Endothelial cell of umbilical vein (primary cell): ENCODE results near the gene CCDC183. TPM values are rescaled to one million over a fixed set of nuclear protein-coding genes. Genes with fewer than 3 reads are reported as not detected.

ENCODE experiments used
- BruUV-seq: library from RNA; stranded (reverse); fragments of 400-500 nt; replicated peaks from 2 replicates; lab custom pipeline; 2021; lab: Mats Ljungman, UMichigan
- CTCF ChIA-PET: fragments of 300-600, 350-600 bp; sonication (Branson Sonifier 250); formaldehyde crosslinking; loops from one replicate; lab custom pipeline; 2021; ENCODE audit warnings: antibody characterized with exemption, inconsistent platforms; lab: Charles Lee
- POLR2A ChIA-PET: fragments of 300-600, 350-600 bp; sonication (Branson Sonifier 250); formaldehyde crosslinking; loops from one replicate; lab custom pipeline; 2021; ENCODE audit warnings: antibody characterized with exemption, inconsistent platforms; lab: Charles Lee
- DNase-seq: peaks from one replicate; pipeline ENCODE4 v3.0.0-alpha.2; 2011; ENCODE audit warnings: low read depth, low spot score
- FAIRE-seq: peaks from 2 replicates; lab custom pipeline; 2011; peaks lifted over from hg19 to GRCh38; lab: Jason Lieb, UNC
- H2AFZ ChIP-seq: 2 replicates; pipeline ENCODE4 v1.6.0; 2012; ENCODE audit warnings: low read depth, low read length, control low read depth, inconsistent platforms
- H3K27ac ChIP-seq: 2 replicates; pipeline ENCODE4 v1.5.1; 2011; ENCODE audit warnings: low read depth, mild to moderate bottlenecking, control low read depth, low read length, moderate library complexity; ENCODE audit not compliant: insufficient read depth
- H3K27me3 ChIP-seq, 2 experiments: 2 replicates each; pipeline versions ENCODE4 v1.6.0 to v1.6.1; 2011; ENCODE audit warnings: low read length in 2 of 2, mixed read lengths in 1 of 2; ENCODE audit not compliant: control insufficient read depth in 2 of 2, insufficient read depth in 2 of 2
- H3K36me3 ChIP-seq, 2 experiments: 2 replicates in 1 of 2; 3 replicates in 1 of 2; pipeline ENCODE4 v1.5.1; 2011; ENCODE audit warnings: low read length in 2 of 2, mild to moderate bottlenecking in 1 of 2, moderate library complexity in 1 of 2; ENCODE audit not compliant: control insufficient read depth in 2 of 2, insufficient read depth in 2 of 2; ENCODE audit errors: extremely low read depth in 1 of 2
- H3K4me1 ChIP-seq: 3 replicates; pipeline ENCODE4 v1.5.1; 2011; ENCODE audit warnings: mild to moderate bottlenecking, low read length; ENCODE audit not compliant: control insufficient read depth, insufficient read depth; ENCODE audit errors: extremely low read depth
- H3K4me2 ChIP-seq: 2 replicates; pipeline ENCODE4 v1.6.1; 2011; ENCODE audit warnings: low read length, control low read depth, mixed read lengths; ENCODE audit not compliant: insufficient read depth
- H3K4me3 ChIP-seq, 3 experiments: fragments of 200-600 bp in 1 of 3; sonication (generic), shearing (Covaris generic) in 1 of 3; replicated peaks in 1 of 3; 2 replicates each; pipeline ENCODE4 v1.5.1; 2011 to 2016; ENCODE audit warnings: control low read depth in 3 of 3, low read length in 3 of 3, mild to moderate bottlenecking in 2 of 3, inconsistent platforms in 1 of 3, low read depth in 1 of 3, moderate library complexity in 1 of 3; ENCODE audit not compliant: insufficient read depth in 1 of 3
- H3K79me2 ChIP-seq: 2 replicates; pipeline ENCODE4 v1.6.0; 2012; ENCODE audit warnings: low read length, inconsistent platforms; ENCODE audit not compliant: control insufficient read depth, insufficient read depth
- H3K9ac ChIP-seq: replicated peaks from 2 replicates; pipeline ENCODE3; 2011; ENCODE audit warnings: low read length, control low read depth; ENCODE audit not compliant: insufficient read depth; ENCODE audit errors: extremely low read depth
- H3K9me1 ChIP-seq: replicated peaks from 3 replicates; pipeline ENCODE4 v1.6.0; 2011; ENCODE audit warnings: mild to moderate bottlenecking, low read length; ENCODE audit not compliant: control insufficient read depth, insufficient read depth; ENCODE audit errors: extremely low read depth
- H3K9me3 ChIP-seq: replicated peaks from 2 replicates; pipeline ENCODE4 v1.5.1; 2012; ENCODE audit warnings: low read length, inconsistent platforms; ENCODE audit not compliant: control insufficient read depth, insufficient read depth
- H4K20me1 ChIP-seq: replicated peaks from 2 replicates; pipeline ENCODE3; 2011; ENCODE audit warnings: mild to moderate bottlenecking, low read length; ENCODE audit not compliant: control insufficient read depth, insufficient read depth; ENCODE audit errors: extremely low read depth
- EZH2 ChIP-seq: IDR thresholded peaks from 2 replicates; pipeline ENCODE4 v1.6.1; 2012; ENCODE audit warnings: borderline replicate concordance, low read depth, mild to moderate bottlenecking, moderate library complexity, low read length, inconsistent platforms; ENCODE audit not compliant: severe bottlenecking
- FOS ChIP-seq: IDR thresholded peaks from 2 replicates; pipeline ENCODE4 v1.6.1; 2011; ENCODE audit warnings: mild to moderate bottlenecking, low read length, moderate library complexity, borderline replicate concordance; ENCODE audit not compliant: insufficient read depth
- GATA2 ChIP-seq: IDR thresholded peaks from 2 replicates; pipeline ENCODE4 v1.7.0; 2011; ENCODE audit warnings: low read depth, mild to moderate bottlenecking, moderate library complexity, mixed read lengths, low read length; ENCODE audit not compliant: insufficient read length, insufficient read depth
- JUN ChIP-seq: IDR thresholded peaks from 2 replicates; pipeline ENCODE4 v1.6.1; 2011; ENCODE audit warnings: borderline replicate concordance, low read depth; ENCODE audit not compliant: insufficient read length, insufficient read depth
- MYC ChIP-seq: IDR thresholded peaks from one replicate; pipeline ENCODE4 v1.6.1; 2011; ENCODE audit warnings: mild to moderate bottlenecking, low read depth, low read length
- POLR2A ChIP-seq: IDR thresholded peaks from 2 replicates; pipeline ENCODE4 v1.6.1; 2012; ENCODE audit warnings: low read depth, mild to moderate bottlenecking, control low read depth, low read length
- POLR2AphosphoS5 ChIP-seq: IDR thresholded peaks from 2 replicates; pipeline ENCODE4 v1.6.1; 2012; ENCODE audit warnings: low read depth, mild to moderate bottlenecking, control low read depth, low read length, moderate library complexity; ENCODE audit not compliant: insufficient read depth
- dilution Hi-C: fragments of 300-500 bp; cut with MboI; formaldehyde crosslinking; loops from one replicate; pipeline ENCODE4 v1.15.0; 2019; ENCODE audit warnings: low sequenced_read_pairs; ENCODE audit not compliant: extremely low pct_ligation_motif_present
- intact Hi-C: fragments of 100-400 bp; cut with micrococcal nuclease; formaldehyde crosslinking; loops from one replicate; pipeline ENCODE4 v1.10.0; 2022
- polyA plus RNA-seq, 4 experiments: library from polyadenylated mRNA; depleted of rRNA in 3 of 4; stranded (reverse) in 3 of 4; unstranded in 1 of 4; fragments of >200 nt; gene quantifications; 2 replicates each; pipeline versions ENCODE4 v1.2.1 to v1.2.3, GENCODE V29; 2011 to 2012; ENCODE audit warnings: missing spikeins in 1 of 4
- total RNA-seq: library from RNA; stranded (reverse); gene quantifications from 2 replicates; pipeline ENCODE4 v1.2.3, GENCODE V29; 2021
- TF ChIP-seq, protein P1 (sequence below): IDR thresholded peaks from 2 replicates; pipeline ENCODE4 v1.6.1; 2011; ENCODE audit not compliant: insufficient read depth, insufficient read length
- TF ChIP-seq, protein P2 (sequence below), 2 donors: IDR thresholded peaks; 1 replicate in 1 of 2; 2 replicates in 1 of 2; pipeline ENCODE4 v1.5.1; 2011; ENCODE audit warnings: low read length in 2 of 2, mild to moderate bottlenecking in 2 of 2, moderate library complexity in 2 of 2, control low read depth in 1 of 2, inconsistent platforms in 1 of 2, low read depth in 1 of 2; ENCODE audit not compliant: insufficient read depth in 1 of 2; ENCODE audit errors: extremely low read depth in 1 of 2

Gene CCDC183
- total and polyA plus RNA-seq, 2 donors (not counting 3 experiments of a cell fraction or from before 2014, with no cell fraction given), result 0.50 TPM; not detected in 1

DNA sequence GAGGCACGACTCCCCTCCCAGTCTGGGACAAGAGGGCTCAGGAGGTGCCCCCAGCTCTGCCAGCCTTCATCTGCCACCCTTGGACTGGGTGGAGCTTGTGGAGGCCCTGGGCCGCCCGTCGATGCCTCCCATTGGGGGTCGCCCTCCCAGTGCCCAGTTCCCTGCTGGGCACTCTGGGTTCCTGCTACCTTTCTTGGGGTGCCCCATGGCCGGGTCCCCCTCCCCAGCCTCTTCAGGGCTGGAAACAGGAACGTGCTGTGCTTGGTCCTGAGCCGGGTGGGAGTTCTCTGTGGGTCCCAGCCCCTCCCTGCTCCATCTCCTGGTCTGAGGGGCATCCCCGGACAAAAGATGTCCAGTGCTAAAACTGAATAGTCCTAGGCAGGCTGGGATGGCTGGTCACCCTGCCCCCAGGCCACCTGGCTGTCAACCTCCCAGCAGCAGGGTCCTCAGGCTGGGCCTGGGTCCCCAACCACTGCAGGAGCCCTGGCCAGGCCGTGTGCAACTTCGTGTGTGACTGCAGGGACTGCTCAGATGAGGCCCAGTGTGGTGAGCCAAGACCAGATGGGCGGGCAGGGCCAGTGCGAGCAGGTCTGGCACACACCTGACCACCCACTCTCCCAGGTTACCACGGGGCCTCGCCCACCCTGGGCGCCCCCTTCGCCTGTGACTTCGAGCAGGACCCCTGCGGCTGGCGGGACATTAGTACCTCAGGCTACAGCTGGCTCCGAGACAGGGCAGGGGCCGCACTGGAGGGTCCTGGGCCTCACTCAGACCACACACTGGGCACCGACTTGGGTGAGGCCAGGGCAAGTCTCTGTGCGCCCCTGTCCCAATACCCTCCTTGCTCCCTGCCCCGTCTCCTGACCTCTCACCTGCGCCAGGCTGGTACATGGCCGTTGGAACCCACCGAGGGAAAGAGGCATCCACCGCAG lies 56.8 kb downstream of the CCDC183 start:
- no peaks in the 10 kb centered on the region for H3K9me3 ChIP-seq
- no peaks in the 10 kb centered on the region for H3K27me3 ChIP-seq
- no peak overlapping the region for H2AFZ ChIP-seq
- H3K9ac ChIP-seq, result no peak overlapping the region
- no TSS peak for BruUV-seq
- dilution Hi-C loops, result no loop called here
- H4K20me1 ChIP-seq, result no peaks in the 10 kb centered on the region
- H3K79me2 ChIP-seq, result no peaks in the 10 kb centered on the region
- ChIA-PET CTCF (no interaction called here), POLR2A (no interaction called here)
- no peaks in the 10 kb centered on the region for H3K36me3 ChIP-seq
- no peak overlapping the region for H3K27ac ChIP-seq
- H3K4me2 ChIP-seq, result no peak overlapping the region
- DNase-seq (no peak), FAIRE-seq (no peak)
- intact Hi-C loops, result no loop called here
- H3K9me1 ChIP-seq, result no peaks in the 10 kb centered on the region
- no peak overlapping the region for H3K4me3 ChIP-seq
- H3K4me1 ChIP-seq, result peaks cover 9% of the 10 kb centered on the region
- TF ChIP-seq JUN (no peak), GATA2 (no peak), EZH2 (no peak), FOS (no peak), POLR2AphosphoS5 (no peak), POLR2A (no peak), MYC (no peak)
- TF ChIP-seq, protein P1, sequence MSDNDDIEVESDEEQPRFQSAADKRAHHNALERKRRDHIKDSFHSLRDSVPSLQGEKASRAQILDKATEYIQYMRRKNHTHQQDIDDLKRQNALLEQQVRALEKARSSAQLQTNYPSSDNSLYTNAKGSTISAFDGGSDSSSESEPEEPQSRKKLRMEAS, result no peak
- TF ChIP-seq, protein P2, sequence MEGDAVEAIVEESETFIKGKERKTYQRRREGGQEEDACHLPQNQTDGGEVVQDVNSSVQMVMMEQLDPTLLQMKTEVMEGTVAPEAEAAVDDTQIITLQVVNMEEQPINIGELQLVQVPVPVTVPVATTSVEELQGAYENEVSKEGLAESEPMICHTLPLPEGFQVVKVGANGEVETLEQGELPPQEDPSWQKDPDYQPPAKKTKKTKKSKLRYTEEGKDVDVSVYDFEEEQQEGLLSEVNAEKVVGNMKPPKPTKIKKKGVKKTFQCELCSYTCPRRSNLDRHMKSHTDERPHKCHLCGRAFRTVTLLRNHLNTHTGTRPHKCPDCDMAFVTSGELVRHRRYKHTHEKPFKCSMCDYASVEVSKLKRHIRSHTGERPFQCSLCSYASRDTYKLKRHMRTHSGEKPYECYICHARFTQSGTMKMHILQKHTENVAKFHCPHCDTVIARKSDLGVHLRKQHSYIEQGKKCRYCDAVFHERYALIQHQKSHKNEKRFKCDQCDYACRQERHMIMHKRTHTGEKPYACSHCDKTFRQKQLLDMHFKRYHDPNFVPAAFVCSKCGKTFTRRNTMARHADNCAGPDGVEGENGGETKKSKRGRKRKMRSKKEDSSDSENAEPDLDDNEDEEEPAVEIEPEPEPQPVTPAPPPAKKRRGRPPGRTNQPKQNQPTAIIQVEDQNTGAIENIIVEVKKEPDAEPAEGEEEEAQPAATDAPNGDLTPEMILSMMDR (IDR thresholded peaks at IDR 0.05; ENCODE audit: extremely low read depth in 1 of 2, insufficient read depth in 1 of 2, low read depth in 1 of 2, low read length in 2 of 2), result no peak
